SK-N-MC (cell line): ENCODE measurements around the gene BLOC1S6.

ENCODE experiments used
- EZH2 ChIP-seq: fragments of 200-600 bp; sonication (generic); IDR thresholded peaks from one replicate; pipeline ENCODE4 v1.6.1; 2017; ENCODE audit warnings: antibody characterized with exemption
- POLR2AphosphoS5 ChIP-seq: IDR thresholded peaks from 2 replicates; pipeline ENCODE4 v1.6.1; 2012; ENCODE audit warnings: mild to moderate bottlenecking, low read depth, low read length, borderline replicate concordance

DNA sequence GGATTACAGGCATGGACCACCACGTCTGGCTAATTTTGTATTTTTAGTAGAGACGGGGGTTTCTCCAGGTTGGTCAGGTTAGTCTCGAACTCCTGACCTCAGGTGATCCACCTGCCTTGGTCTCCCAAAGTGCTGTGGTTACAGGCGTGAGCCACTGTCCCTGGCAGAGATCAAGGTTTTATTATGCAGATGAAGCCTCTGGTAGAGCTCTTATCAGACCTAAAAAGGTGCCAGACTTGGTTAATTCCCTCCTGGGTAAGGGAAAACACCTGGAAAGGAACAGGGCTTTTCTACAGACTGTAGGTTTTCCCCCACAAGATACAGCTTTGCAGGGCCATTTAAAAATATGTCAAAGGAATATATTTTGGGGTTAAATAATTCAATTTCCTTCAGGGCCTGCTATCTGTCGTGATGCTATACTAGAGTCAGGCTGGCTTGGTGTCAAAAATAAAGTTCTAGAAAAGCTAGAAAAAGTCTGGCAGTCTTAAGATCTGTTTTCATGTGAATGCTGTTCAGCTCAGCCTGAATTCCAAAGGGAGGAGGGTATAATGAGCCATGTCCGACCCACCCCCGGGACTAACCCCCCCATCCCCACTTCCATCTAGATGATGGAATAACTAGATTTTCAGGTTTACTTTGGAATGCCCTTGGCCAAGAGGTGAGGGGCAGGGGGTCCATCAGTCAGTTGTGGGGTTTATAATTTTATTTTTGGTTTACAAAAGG is 1.9 kb upstream of the BLOC1S6 start:
- no peak for TF ChIP-seq EZH2
- no peak for TF ChIP-seq POLR2AphosphoS5
